ENCODE measurements around the gene VWA3B.
"Not testable (repeated sequence)": the region's sequence is repeated elsewhere in the genome, so short reads cannot be mapped to it uniquely, and the experiment has no call there.

VWA3B gene

GRCh38 chr2:98086491-98087446 is at the start of gene VWA3B:
Gene VWA3B, plus strand, starts transcription at chr2:98087167. Its CDS starts 5,926 bp downstream, at chr2:98093093.
- TF ChIP-seq, protein P1, sequence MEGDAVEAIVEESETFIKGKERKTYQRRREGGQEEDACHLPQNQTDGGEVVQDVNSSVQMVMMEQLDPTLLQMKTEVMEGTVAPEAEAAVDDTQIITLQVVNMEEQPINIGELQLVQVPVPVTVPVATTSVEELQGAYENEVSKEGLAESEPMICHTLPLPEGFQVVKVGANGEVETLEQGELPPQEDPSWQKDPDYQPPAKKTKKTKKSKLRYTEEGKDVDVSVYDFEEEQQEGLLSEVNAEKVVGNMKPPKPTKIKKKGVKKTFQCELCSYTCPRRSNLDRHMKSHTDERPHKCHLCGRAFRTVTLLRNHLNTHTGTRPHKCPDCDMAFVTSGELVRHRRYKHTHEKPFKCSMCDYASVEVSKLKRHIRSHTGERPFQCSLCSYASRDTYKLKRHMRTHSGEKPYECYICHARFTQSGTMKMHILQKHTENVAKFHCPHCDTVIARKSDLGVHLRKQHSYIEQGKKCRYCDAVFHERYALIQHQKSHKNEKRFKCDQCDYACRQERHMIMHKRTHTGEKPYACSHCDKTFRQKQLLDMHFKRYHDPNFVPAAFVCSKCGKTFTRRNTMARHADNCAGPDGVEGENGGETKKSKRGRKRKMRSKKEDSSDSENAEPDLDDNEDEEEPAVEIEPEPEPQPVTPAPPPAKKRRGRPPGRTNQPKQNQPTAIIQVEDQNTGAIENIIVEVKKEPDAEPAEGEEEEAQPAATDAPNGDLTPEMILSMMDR (IDR thresholded peaks at IDR 0.05; ENCODE audit: low read depth, low read length): no peak
- peak within 1 kb of the TSS; percentile 45 to 52 for H3K4me3 ChIP-seq (replicated peaks in 1 of 2; ENCODE audit: low read depth in 2 of 2, low read length in 2 of 2)
- peak; percentile 37 to 54 for DNase-seq (ENCODE audit: low read depth in 2 of 2)

DNA sequence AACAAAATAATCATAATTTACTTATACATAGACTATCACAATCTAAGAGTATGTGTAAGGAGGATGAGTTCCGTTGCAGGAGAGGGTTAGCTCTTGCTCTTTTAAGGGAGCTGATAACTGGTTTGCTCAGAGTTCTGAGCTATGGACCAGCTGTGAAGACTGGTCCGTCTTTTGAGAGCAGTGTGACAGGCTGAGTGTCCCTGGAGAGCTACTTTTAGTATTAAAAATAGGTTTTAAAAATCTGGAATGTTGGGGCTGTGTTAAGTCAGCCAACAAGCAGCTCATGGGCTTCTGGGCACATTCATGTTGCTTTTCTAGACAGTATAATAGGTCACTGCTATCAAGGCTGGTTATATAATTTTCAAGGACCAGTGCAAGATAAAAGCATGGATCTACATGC is 49.8 kb upstream of the VWA3B start:
- no peak for DNase-seq (ENCODE audit: low read depth in 2 of 2)
- no peak overlapping the region for H3K4me3 ChIP-seq (replicated peaks in 1 of 2; ENCODE audit: low read depth in 2 of 2, low read length in 2 of 2)
- TF ChIP-seq, protein P1 (IDR thresholded peaks at IDR 0.05; ENCODE audit: low read depth, low read length): no peak

GRCh38 chr2:98037666-98038336 is 49.2 kb upstream of the VWA3B start:
- no peak overlapping the region for H3K4me3 ChIP-seq (replicated peaks in 1 of 2; ENCODE audit: low read depth in 2 of 2, low read length in 2 of 2)
- TF ChIP-seq, protein P1 (IDR thresholded peaks at IDR 0.05; ENCODE audit: low read depth, low read length): no peak
- DNase-seq (ENCODE audit: low read depth in 2 of 2): no peak

DNA sequence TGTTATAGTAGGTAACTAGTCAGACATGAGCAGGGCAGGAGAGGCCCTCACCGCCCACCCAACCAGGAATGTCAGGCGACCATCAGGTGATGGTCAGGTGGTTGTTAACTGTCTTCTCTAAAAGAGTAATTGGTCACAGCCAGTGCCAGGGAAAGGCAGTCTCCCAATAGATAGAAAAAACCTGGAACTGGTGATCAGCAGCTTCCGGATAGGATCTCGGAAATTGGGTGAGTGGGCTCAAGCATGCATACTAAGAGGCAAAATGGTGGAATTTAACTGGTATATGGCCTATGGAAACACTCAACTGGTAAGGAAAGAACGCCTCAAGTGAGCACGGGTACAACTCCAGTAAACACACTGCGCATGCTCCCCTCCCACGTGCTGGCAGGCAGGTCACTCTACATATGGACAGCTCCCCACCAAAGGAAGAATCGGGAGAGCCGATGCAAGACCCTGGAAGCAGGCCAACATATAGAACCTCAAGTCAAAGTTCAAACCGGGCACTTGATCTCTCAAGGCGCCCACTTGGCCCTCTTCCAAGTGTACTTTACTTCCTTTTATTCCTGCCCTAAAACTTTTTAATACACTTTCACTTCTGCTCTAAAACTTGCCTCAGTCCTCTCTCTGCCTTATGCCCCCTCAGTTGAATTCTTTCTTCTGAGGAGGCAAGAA is 47.7 kb upstream of the VWA3B start:
- TF ChIP-seq, protein P1 (IDR thresholded peaks at IDR 0.05; ENCODE audit: low read depth, low read length): no peak
- no peak overlapping the region for H3K4me3 ChIP-seq (replicated peaks in 1 of 2; ENCODE audit: low read depth in 2 of 2, low read length in 2 of 2)
- DNase-seq (ENCODE audit: low read depth in 2 of 2): no peak

- DNase-seq (ENCODE audit: low read depth in 2 of 2): no peak
- H3K4me3 ChIP-seq (replicated peaks in 1 of 2; ENCODE audit: low read depth in 2 of 2, low read length in 2 of 2): no peak overlapping the region
- TF ChIP-seq, protein P1 (IDR thresholded peaks at IDR 0.05; ENCODE audit: low read depth, low read length): no peak
Measured at GRCh38 chr2:98040331-98040939, 46.5 kb upstream of the VWA3B start.

- TF ChIP-seq, protein P1 (IDR thresholded peaks at IDR 0.05; ENCODE audit: low read depth, low read length): no peak
- no peak overlapping the region for H3K4me3 ChIP-seq (replicated peaks in 1 of 2; ENCODE audit: low read depth in 2 of 2, low read length in 2 of 2)
- DNase-seq (ENCODE audit: low read depth in 2 of 2): no peak
Measured at GRCh38 chr2:98043101-98043500, 43.9 kb upstream of the VWA3B start.

DNA sequence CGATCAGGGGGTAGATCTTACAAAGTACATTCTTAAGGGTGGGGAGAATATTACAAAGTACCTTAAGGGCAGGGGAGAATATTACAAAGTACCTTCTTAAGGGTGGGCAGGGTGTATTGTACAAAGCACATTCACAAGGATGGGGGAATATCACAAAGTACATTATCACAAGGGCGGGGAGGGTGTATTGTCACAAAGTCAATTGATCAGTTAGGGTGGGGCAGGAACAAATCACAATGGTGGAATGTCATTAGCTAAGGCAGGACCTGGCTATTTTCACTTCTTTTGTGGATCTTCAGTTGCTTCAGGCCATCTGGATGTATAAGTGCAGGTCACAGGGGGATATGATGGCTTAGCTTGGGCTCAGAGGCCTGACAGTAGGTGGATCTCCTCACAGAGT is 42.2 kb upstream of the VWA3B start:
- H3K4me3 ChIP-seq (replicated peaks in 1 of 2; ENCODE audit: low read depth in 2 of 2, low read length in 2 of 2); DNase-seq (ENCODE audit: low read depth in 2 of 2): not testable (repeated sequence)
